GM12878 (cell line): Measurements from ENCODE around the gene RNASE2. TPM values are rescaled to one million over a fixed set of nuclear protein-coding genes. Genes with fewer than 3 reads are reported as not detected.

Experiments
- ATAC-seq: fragments of 200-7000 bp; cut with Tn5 transposase; 3 replicates; pipeline ENCODE4 v1.9.1; 2020; ENCODE audit warnings: mild to moderate bottlenecking, moderate library complexity
- BruUV-seq: library from RNA; stranded (reverse); fragments of 400-500 nt; replicated peaks from 2 replicates; lab custom pipeline; 2021; lab: Mats Ljungman, UMichigan
- CTCF ChIA-PET: fragments of 300-600 bp; sonication (Branson Sonifier 250); formaldehyde crosslinking; extraction: SDS; loops from one replicate; lab custom pipeline; 2021; ENCODE audit warnings: inconsistent platforms; lab: Yijun Ruan, JAX
- POLR2A ChIA-PET: fragments of 350-600 bp; formaldehyde crosslinking; extraction: SDS; loops from one replicate; lab custom pipeline; 2021; ENCODE audit warnings: inconsistent platforms; lab: Charles Lee
- RAD21 ChIA-PET: fragments of 300-600 bp; sonication (Branson Sonifier 250); formaldehyde crosslinking; loops from one replicate; lab custom pipeline; 2023; ENCODE audit warnings: antibody characterized with exemption; ENCODE audit not compliant: unreplicated experiment; lab: Charles Lee
- SMC1A ChIA-PET: fragments of 300-600 bp; sonication (Branson Sonifier 250); formaldehyde crosslinking; loops from one replicate; lab custom pipeline; 2023; ENCODE audit not compliant: unreplicated experiment, uncharacterized antibody; lab: Charles Lee
- DNase-seq: peaks from one replicate; pipeline ENCODE4 v3.0.0-alpha.2; 2011; ENCODE audit warnings: low read depth, low spot score
- FAIRE-seq: peaks from 3 replicates; lab custom pipeline; 2011; peaks lifted over from hg19 to GRCh38; lab: Jason Lieb, UNC
- H2AFZ ChIP-seq: 2 replicates; pipeline ENCODE4 v1.6.0; 2011; ENCODE audit warnings: low read depth, low read length, control low read depth; ENCODE audit not compliant: control insufficient read depth
- H3K27ac ChIP-seq: 2 replicates; pipeline ENCODE4 v1.5.1; 2011; ENCODE audit warnings: control low read depth; ENCODE audit not compliant: control insufficient read depth, insufficient read depth
- H3K27me3 ChIP-seq, 2 experiments: replicated peaks in 1 of 2; 2 replicates each; pipeline versions ENCODE4 v1.6.0 to v1.6.1; 2011; ENCODE audit warnings: low read length in 1 of 2; ENCODE audit not compliant: control insufficient read depth in 2 of 2, insufficient read depth in 2 of 2
- H3K36me3 ChIP-seq, 2 experiments: 2 replicates each; pipeline ENCODE4 v1.5.1; 2011; ENCODE audit warnings: low read length in 1 of 2; ENCODE audit not compliant: control insufficient read depth in 2 of 2, insufficient read depth in 2 of 2
- H3K4me1 ChIP-seq: 2 replicates; pipeline ENCODE4 v1.6.1; 2011; ENCODE audit warnings: mild to moderate bottlenecking, low read length, moderate library complexity, mixed read lengths; ENCODE audit not compliant: control insufficient read depth, insufficient read depth
- H3K4me2 ChIP-seq: 2 replicates; pipeline ENCODE4 v1.6.0; 2011; ENCODE audit warnings: control low read depth; ENCODE audit not compliant: control insufficient read depth, insufficient read depth
- H3K4me3 ChIP-seq: fragments of 200-600 bp; sonication (generic); 2 replicates; pipeline ENCODE4 v1.5.1; 2016
- H3K79me2 ChIP-seq: 2 replicates; pipeline ENCODE4 v1.6.0; 2011; ENCODE audit warnings: low read length; ENCODE audit not compliant: control insufficient read depth, insufficient read depth
- H3K9ac ChIP-seq: 2 replicates; pipeline ENCODE4 v1.8.0; 2011; ENCODE audit warnings: low read length, control low read depth, mixed read lengths; ENCODE audit not compliant: control insufficient read depth, insufficient read depth
- H3K9me3 ChIP-seq: replicated peaks from 3 replicates; pipeline ENCODE4 v1.5.1; 2011; ENCODE audit warnings: mild to moderate bottlenecking, low read length; ENCODE audit not compliant: control insufficient read depth, insufficient read depth
- H4K20me1 ChIP-seq: 2 replicates; pipeline ENCODE4 v1.6.0; 2011; ENCODE audit not compliant: control insufficient read depth, insufficient read depth
- CEBPB ChIP-seq, 2 experiments: fragments of 150-350 bp in 1 of 2; IDR thresholded peaks; 2 replicates each; pipeline ENCODE4 v1.6.1; 2012 to 2014; ENCODE audit warnings: low read depth in 2 of 2, low read length in 2 of 2, borderline replicate concordance in 1 of 2, inconsistent platforms in 1 of 2
- HDAC2 ChIP-seq: fragments of 200-600 bp; sonication (generic); IDR thresholded peaks from 2 replicates; pipeline ENCODE4 v1.6.1; 2017
- KDM1A ChIP-seq: fragments of 200-600 bp; sonication (generic); IDR thresholded peaks from 2 replicates; pipeline ENCODE4 v1.6.1; 2016; ENCODE audit warnings: borderline replicate concordance
- RBBP5 ChIP-seq: fragments of 200-600 bp; sonication (generic); conservative IDR thresholded peaks from 2 replicates; pipeline ENCODE4 v1.6.1; 2016
- RFX5 ChIP-seq: IDR thresholded peaks from 2 replicates; pipeline ENCODE4 v1.6.1; 2011; ENCODE audit warnings: low read depth, low read length, improper control_type of control experiment
- SREBF1 ChIP-seq: IDR thresholded peaks from 2 replicates; pipeline ENCODE4 v1.6.1; 2012; ENCODE audit warnings: mild to moderate bottlenecking, low read length
- TCF7 ChIP-seq: IDR thresholded peaks from 2 replicates; pipeline ENCODE4 v1.6.1; 2014; ENCODE audit warnings: antibody characterized with exemption, borderline replicate concordance
- WGBS: methylation state at CpG from one replicate; pipeline ENCODE4 v1.1.6; 2016; ENCODE audit warnings: low lambda C conversion rate; ENCODE audit not compliant: insufficient replicate concordance, insufficient coverage; ENCODE audit errors: missing lambda C conversion rate; 5-methylcytosine and 5-hydroxymethylcytosine counted together
- in situ Hi-C: fragments of 300-500 bp; cut with MboI; formaldehyde crosslinking; loops from 9 replicates; pipeline ENCODE4 v1.14.3; 2018; ENCODE audit warnings: mixed read lengths
- intact Hi-C: fragments of 100-400 bp; cut with micrococcal nuclease; formaldehyde crosslinking; loops from one replicate; pipeline ENCODE4 v1.14.2; 2022; ENCODE audit not compliant: unreplicated experiment
- polyA plus RNA-seq, 11 experiments: library from polyadenylated mRNA; depleted of rRNA in 4 of 11; unstranded in 6 of 11; stranded (reverse) in 5 of 11; fragments of >200 nt; fragmentation: Nextera tagmentation in 4 of 11; fragmentation: Illumina TruSeq in 1 of 11; extraction: Ambion mirVana in 4 of 11; extraction: Trizol in 1 of 11; gene quantifications; 1 replicate in 1 of 11; 2 replicates in 10 of 11; pipeline versions ENCODE4 v1.2.1 to v1.2.3, GENCODE V29; 2011 to 2016; ENCODE audit warnings: inconsistent platforms in 2 of 11, missing spikeins in 2 of 11, low read depth in 1 of 11
- total RNA-seq, 4 experiments: library from RNA; depleted of rRNA in 3 of 4; stranded (reverse); fragments of >200 nt in 3 of 4; fragmentation: Illumina TruSeq in 1 of 4; extraction: Trizol in 1 of 4; gene quantifications; 2 replicates each; pipeline versions ENCODE4 v1.2.1 to v1.2.3, GENCODE V29; 2013 to 2021
- TF ChIP-seq, protein P1 (sequence below), 3 experiments: IDR thresholded peaks in 2 of 3; conservative IDR thresholded peaks in 1 of 3; 2 replicates each; pipeline ENCODE4 v1.5.1; 2011; ENCODE audit warnings: low read depth in 3 of 3, low read length in 3 of 3, mild to moderate bottlenecking in 3 of 3, control low read depth in 2 of 3, moderate library complexity in 2 of 3, inconsistent platforms in 1 of 3, mixed read lengths in 1 of 3; ENCODE audit not compliant: control insufficient read depth in 2 of 3, insufficient read depth in 1 of 3; ENCODE audit errors: extremely low read depth in 1 of 3
- TF ChIP-seq, protein P2 (sequence below): fragments of 150-350 bp; IDR thresholded peaks from 2 replicates; pipeline ENCODE4 v1.6.1; 2016; ENCODE audit warnings: low read depth, low read length
- TF ChIP-seq, protein P3 (sequence below): fragments of 450-650 bp; IDR thresholded peaks from 2 replicates; pipeline ENCODE4 v1.6.1; 2017; ENCODE audit warnings: antibody characterized with exemption, mild to moderate bottlenecking, moderate library complexity
- TF ChIP-seq, protein P4 (sequence below): fragments of 450-650 bp; formaldehyde crosslinking; IDR thresholded peaks from 2 replicates; pipeline ENCODE4 v1.4.0; 2020; ENCODE audit warnings: mild to moderate bottlenecking, moderate library complexity

Gene RNASE2
- total and polyA plus RNA-seq, 10 of the 15 experiments (the other 5 are each of a cell fraction or from before 2014, with no cell fraction given): not detected

DNA sequence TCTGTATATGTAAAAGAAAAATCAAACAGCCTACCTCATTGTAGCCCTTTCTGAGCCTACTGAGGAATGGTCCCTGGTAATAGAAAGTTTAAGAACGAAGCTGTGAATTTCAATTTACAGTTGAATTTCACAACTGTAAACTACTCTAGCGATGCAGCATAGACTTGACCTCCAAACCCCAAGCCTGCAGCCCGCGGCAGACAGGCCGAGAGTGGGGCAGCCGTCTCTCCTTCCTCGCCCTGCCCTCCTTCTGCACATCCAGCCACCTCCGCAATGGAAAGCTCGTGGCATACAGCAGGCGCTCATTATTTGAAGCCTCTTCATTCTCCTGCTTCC, 15.3 kb downstream of the RNASE2 start:
- CTCF ChIA-PET: interaction anchor here (0.6 to 5.2 kb wide), 30 partner anchors 8 to 586 kb away, joined by 3 to 61 read pairs (median 4); partner anchors contain the start of gene ARHGEF40
- TF ChIP-seq, protein P1, sequence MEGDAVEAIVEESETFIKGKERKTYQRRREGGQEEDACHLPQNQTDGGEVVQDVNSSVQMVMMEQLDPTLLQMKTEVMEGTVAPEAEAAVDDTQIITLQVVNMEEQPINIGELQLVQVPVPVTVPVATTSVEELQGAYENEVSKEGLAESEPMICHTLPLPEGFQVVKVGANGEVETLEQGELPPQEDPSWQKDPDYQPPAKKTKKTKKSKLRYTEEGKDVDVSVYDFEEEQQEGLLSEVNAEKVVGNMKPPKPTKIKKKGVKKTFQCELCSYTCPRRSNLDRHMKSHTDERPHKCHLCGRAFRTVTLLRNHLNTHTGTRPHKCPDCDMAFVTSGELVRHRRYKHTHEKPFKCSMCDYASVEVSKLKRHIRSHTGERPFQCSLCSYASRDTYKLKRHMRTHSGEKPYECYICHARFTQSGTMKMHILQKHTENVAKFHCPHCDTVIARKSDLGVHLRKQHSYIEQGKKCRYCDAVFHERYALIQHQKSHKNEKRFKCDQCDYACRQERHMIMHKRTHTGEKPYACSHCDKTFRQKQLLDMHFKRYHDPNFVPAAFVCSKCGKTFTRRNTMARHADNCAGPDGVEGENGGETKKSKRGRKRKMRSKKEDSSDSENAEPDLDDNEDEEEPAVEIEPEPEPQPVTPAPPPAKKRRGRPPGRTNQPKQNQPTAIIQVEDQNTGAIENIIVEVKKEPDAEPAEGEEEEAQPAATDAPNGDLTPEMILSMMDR (IDR thresholded peaks at IDR 0.05 in 2 of 3, conservative IDR thresholded peaks at IDR 0.05 in 1 of 3; ENCODE audit: control insufficient read depth in 2 of 3, extremely low read depth in 1 of 3, insufficient read depth in 1 of 3, low read depth in 3 of 3, low read length in 3 of 3): no peak
- TF ChIP-seq TCF7 (no peak), SREBF1 (no peak), CEBPB (IDR thresholded peaks at IDR 0.05; ENCODE audit: borderline replicate concordance in 1 of 2, low read depth in 2 of 2, low read length in 2 of 2) (no peak), HDAC2 (no peak), KDM1A (no peak), RBBP5 (no peak), RFX5 (no peak)
- TF ChIP-seq, protein P2, sequence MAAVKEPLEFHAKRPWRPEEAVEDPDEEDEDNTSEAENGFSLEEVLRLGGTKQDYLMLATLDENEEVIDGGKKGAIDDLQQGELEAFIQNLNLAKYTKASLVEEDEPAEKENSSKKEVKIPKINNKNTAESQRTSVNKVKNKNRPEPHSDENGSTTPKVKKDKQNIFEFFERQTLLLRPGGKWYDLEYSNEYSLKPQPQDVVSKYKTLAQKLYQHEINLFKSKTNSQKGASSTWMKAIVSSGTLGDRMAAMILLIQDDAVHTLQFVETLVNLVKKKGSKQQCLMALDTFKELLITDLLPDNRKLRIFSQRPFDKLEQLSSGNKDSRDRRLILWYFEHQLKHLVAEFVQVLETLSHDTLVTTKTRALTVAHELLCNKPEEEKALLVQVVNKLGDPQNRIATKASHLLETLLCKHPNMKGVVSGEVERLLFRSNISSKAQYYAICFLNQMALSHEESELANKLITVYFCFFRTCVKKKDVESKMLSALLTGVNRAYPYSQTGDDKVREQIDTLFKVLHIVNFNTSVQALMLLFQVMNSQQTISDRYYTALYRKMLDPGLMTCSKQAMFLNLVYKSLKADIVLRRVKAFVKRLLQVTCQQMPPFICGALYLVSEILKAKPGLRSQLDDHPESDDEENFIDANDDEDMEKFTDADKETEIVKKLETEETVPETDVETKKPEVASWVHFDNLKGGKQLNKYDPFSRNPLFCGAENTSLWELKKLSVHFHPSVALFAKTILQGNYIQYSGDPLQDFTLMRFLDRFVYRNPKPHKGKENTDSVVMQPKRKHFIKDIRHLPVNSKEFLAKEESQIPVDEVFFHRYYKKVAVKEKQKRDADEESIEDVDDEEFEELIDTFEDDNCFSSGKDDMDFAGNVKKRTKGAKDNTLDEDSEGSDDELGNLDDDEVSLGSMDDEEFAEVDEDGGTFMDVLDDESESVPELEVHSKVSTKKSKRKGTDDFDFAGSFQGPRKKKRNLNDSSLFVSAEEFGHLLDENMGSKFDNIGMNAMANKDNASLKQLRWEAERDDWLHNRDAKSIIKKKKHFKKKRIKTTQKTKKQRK: no peak
- TF ChIP-seq, protein P3, sequence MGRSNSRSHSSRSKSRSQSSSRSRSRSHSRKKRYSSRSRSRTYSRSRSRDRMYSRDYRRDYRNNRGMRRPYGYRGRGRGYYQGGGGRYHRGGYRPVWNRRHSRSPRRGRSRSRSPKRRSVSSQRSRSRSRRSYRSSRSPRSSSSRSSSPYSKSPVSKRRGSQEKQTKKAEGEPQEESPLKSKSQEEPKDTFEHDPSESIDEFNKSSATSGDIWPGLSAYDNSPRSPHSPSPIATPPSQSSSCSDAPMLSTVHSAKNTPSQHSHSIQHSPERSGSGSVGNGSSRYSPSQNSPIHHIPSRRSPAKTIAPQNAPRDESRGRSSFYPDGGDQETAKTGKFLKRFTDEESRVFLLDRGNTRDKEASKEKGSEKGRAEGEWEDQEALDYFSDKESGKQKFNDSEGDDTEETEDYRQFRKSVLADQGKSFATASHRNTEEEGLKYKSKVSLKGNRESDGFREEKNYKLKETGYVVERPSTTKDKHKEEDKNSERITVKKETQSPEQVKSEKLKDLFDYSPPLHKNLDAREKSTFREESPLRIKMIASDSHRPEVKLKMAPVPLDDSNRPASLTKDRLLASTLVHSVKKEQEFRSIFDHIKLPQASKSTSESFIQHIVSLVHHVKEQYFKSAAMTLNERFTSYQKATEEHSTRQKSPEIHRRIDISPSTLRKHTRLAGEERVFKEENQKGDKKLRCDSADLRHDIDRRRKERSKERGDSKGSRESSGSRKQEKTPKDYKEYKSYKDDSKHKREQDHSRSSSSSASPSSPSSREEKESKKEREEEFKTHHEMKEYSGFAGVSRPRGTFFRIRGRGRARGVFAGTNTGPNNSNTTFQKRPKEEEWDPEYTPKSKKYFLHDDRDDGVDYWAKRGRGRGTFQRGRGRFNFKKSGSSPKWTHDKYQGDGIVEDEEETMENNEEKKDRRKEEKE: no peak
- TF ChIP-seq, protein P4, sequence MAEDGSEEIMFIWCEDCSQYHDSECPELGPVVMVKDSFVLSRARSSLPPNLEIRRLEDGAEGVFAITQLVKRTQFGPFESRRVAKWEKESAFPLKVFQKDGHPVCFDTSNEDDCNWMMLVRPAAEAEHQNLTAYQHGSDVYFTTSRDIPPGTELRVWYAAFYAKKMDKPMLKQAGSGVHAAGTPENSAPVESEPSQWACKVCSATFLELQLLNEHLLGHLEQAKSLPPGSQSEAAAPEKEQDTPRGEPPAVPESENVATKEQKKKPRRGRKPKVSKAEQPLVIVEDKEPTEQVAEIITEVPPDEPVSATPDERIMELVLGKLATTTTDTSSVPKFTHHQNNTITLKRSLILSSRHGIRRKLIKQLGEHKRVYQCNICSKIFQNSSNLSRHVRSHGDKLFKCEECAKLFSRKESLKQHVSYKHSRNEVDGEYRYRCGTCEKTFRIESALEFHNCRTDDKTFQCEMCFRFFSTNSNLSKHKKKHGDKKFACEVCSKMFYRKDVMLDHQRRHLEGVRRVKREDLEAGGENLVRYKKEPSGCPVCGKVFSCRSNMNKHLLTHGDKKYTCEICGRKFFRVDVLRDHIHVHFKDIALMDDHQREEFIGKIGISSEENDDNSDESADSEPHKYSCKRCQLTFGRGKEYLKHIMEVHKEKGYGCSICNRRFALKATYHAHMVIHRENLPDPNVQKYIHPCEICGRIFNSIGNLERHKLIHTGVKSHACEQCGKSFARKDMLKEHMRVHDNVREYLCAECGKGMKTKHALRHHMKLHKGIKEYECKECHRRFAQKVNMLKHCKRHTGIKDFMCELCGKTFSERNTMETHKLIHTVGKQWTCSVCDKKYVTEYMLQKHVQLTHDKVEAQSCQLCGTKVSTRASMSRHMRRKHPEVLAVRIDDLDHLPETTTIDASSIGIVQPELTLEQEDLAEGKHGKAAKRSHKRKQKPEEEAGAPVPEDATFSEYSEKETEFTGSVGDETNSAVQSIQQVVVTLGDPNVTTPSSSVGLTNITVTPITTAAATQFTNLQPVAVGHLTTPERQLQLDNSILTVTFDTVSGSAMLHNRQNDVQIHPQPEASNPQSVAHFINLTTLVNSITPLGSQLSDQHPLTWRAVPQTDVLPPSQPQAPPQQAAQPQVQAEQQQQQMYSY (CRISPR knock-in tag): no peak

More for the DNA sequence above, 15.3 kb downstream of the RNASE2 start:
- H3K27ac ChIP-seq: no peak overlapping the region
- H4K20me1 ChIP-seq: no peaks in the 10 kb centered on the region
- FAIRE-seq (no peak), DNase-seq (no peak), ATAC-seq (peak; percentile 3; the same call in 1 of the 3 replicates)
- peak overlapping the region; percentile 71 for H3K4me2 ChIP-seq
- SMC1A ChIA-PET: interaction anchor here (0.7 to 2.3 kb wide), 6 partner anchors 8 to 288 kb away, joined by 3 to 20 read pairs (median 4); no protein-coding TSS in a partner anchor
- no peaks in the 10 kb centered on the region for H3K36me3 ChIP-seq
- intact Hi-C loops: loop anchor here (2.0 kb wide), 1 partner anchor 112 kb away; no protein-coding TSS in a partner anchor
- no peak overlapping the region; the same call in 1 of the 2 replicates for H3K9ac ChIP-seq
- POLR2A ChIA-PET: no interaction called here
- RAD21 ChIA-PET: interaction anchor here (0.7 to 1.9 kb wide), 6 partner anchors 103 to 278 kb away, joined by 3 to 10 read pairs (median 5); no protein-coding TSS in a partner anchor
- H3K79me2 ChIP-seq: no peaks in the 10 kb centered on the region
- no peaks in the 10 kb centered on the region for H3K4me1 ChIP-seq
- peak overlapping the region; percentile 63 for H2AFZ ChIP-seq
- H3K27me3 ChIP-seq: no peaks in the 10 kb centered on the region; a peak in 1 of 4 replicates
- WGBS: 50% methylated on average over 10 of the region's 10 CpGs
- BruUV-seq: no TSS peak
- H3K9me3 ChIP-seq: no peaks in the 10 kb centered on the region
- in situ Hi-C loops: no loop called here
- H3K4me3 ChIP-seq: no peak overlapping the region
